RWPE1 (cell line): ENCODE results near the gene KRTAP5-11.
"Not testable (repeated sequence)": the region's sequence is repeated elsewhere in the genome, so short reads cannot be mapped to it uniquely, and the experiment has no call there.

Source experiments
- CTCF ChIA-PET: fragments of 350-600 bp; sonication (Branson Sonifier 250); formaldehyde crosslinking; extraction: SDS; loops from one replicate; lab custom pipeline; 2021; lab: Yijun Ruan, JAX
- POLR2A ChIA-PET: fragments of 400-600 bp; formaldehyde crosslinking; extraction: SDS; loops from one replicate; lab custom pipeline; 2020; ENCODE audit warnings: antibody characterized with exemption; ENCODE audit not compliant: low non-redundant PET; lab: Yijun Ruan, JAX
- DNase-seq: peaks from one replicate; pipeline ENCODE4 v3.0.0; 2012; ENCODE audit warnings: low spot score
- H3K27ac ChIP-seq: fragments of 450-650 bp; 2 replicates; pipeline ENCODE4 v1.5.1; 2017
- TF ChIP-seq, protein P1 (sequence below): fragments of 450-650 bp; conservative IDR thresholded peaks from 2 replicates; pipeline ENCODE4 v1.5.1; 2017; ENCODE audit warnings: low read depth, mild to moderate bottlenecking

The KRTAP5-11 gene

DNA sequence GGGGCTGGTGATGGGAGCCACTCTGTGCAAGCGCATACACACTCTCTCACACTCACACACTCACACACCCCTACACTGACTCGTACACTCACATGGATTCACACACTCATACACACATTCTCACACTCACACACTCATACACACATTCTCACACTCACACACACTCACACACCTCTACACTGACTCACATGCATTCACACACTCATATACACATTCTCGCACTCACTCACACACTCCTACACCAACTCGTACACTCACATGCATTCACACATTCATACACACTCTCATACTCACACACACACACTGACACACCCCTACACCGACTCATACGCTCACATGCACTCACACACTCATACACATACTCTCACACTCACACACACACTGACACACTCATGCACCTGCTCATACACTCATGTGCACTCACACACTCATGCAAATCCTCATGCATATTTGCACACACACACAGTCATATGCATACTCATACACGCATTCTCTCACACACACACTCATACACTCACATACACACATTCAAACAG, 5.1 kb downstream of the KRTAP5-11 start:
- no peak overlapping the region for H3K27ac ChIP-seq
- TF ChIP-seq, protein P1, sequence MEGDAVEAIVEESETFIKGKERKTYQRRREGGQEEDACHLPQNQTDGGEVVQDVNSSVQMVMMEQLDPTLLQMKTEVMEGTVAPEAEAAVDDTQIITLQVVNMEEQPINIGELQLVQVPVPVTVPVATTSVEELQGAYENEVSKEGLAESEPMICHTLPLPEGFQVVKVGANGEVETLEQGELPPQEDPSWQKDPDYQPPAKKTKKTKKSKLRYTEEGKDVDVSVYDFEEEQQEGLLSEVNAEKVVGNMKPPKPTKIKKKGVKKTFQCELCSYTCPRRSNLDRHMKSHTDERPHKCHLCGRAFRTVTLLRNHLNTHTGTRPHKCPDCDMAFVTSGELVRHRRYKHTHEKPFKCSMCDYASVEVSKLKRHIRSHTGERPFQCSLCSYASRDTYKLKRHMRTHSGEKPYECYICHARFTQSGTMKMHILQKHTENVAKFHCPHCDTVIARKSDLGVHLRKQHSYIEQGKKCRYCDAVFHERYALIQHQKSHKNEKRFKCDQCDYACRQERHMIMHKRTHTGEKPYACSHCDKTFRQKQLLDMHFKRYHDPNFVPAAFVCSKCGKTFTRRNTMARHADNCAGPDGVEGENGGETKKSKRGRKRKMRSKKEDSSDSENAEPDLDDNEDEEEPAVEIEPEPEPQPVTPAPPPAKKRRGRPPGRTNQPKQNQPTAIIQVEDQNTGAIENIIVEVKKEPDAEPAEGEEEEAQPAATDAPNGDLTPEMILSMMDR: no peak
- CTCF ChIA-PET: no interaction called here
- POLR2A ChIA-PET: no interaction called here
- DNase-seq: no peak

GRCh38 chr11:71576688-71577465, 5.8 kb downstream of the KRTAP5-11 start:
- DNase-seq, H3K27ac ChIP-seq, CTCF ChIA-PET, POLR2A ChIA-PET: not testable (repeated sequence)

- no peak overlapping the region for H3K27ac ChIP-seq
- TF ChIP-seq, protein P1: no peak
- ChIA-PET POLR2A (no interaction called here), CTCF (no interaction called here)
- no peak for DNase-seq
Observed at GRCh38 chr11:71575723-71576424, 6.8 kb downstream of the KRTAP5-11 start.

DNA sequence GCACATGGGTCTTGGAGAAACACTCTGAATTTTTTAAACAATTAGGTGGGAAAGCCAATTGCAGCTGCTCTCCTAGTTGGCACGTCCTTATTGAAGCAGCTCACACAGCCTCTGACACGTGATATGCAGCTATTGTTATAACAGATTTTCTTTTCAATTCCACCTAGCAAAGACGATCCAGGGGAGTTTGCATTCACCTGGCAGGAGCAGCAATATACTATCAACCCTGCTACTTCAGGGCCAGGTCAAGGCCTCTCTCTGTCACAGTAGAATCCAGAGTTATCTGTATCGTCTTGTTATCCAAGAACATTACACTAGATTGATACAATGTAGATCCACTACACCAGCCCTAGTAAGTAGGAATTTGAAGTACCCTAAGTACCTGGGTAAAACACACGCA, 8.3 kb downstream of the KRTAP5-11 start:
- no peak for DNase-seq
- no peak overlapping the region for H3K27ac ChIP-seq
- ChIA-PET CTCF (no interaction called here), POLR2A (no interaction called here)
- TF ChIP-seq, protein P1: no peak

DNA sequence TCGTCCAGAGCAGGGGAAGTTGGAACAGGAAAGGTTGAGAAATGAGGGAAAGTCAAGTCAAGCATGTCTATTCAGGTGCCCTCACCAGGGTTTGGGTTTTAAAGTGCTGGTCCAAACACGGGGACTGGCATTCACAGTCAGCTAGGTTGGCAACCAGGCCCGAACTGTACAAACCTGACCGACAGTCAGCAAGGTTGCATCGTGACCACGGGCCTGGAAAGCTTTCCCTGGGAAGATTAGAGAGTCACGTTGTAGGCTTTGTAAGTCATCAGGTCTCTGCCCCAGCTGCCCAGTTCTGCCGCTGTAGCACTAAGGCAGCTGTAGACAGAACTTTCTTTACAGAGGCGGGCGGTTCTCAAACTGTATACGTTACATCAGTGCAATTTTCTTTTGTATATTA, 9.9 kb downstream of the KRTAP5-11 start:
- ChIA-PET CTCF (no interaction called here), POLR2A (no interaction called here)
- no peak overlapping the region for H3K27ac ChIP-seq
- TF ChIP-seq, protein P1: no peak
- no peak for DNase-seq

DNA sequence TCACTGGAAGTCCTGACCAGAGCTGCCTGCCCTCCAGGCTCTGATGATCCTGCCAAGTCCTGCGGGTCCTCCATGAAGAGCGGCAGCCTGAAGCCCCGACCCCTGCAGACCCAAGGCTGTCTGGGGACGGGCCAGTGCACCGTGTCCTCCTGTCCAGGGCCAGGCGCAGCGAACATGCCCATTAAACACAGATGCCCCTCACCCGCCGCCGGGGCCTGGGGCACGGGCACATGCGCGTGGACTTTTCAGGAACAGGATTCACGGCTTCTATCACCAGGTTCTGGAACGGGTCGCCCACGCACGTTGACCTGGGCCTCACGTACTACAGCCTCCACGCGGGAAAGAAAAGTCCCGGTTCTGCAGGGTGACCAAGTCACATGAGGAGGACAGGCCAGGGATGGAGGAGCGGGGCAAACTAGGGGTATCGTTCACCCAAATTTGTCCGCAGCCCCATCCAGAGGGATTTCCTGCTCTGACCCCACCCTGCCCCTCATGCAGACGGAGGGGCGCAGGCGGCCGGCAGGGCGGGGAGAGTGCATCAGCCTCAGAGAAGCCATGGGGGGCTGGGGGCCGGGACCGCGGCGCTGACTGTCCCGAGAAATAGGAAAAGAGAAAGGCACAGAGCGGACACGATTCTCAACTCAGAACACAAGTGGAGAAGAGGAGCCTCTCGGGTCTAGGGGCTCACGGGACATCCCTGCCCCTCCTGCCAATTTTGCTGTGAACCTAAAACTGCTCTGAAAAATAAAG, 11.4 kb downstream of the KRTAP5-11 start:
- CTCF ChIA-PET, POLR2A ChIA-PET, DNase-seq, H3K27ac ChIP-seq: not testable (repeated sequence)

- ChIA-PET CTCF (interaction anchor here (0.7 kb wide), 1 partner anchor 1416 kb away, joined by 3 read pairs; no protein-coding TSS in a partner anchor), POLR2A (no interaction called here)
- no peak for DNase-seq
- H3K27ac ChIP-seq: no peak overlapping the region
- TF ChIP-seq, protein P1: no peak
Observed at GRCh38 chr11:71568704-71569349, 13.8 kb downstream of the KRTAP5-11 start.

DNA sequence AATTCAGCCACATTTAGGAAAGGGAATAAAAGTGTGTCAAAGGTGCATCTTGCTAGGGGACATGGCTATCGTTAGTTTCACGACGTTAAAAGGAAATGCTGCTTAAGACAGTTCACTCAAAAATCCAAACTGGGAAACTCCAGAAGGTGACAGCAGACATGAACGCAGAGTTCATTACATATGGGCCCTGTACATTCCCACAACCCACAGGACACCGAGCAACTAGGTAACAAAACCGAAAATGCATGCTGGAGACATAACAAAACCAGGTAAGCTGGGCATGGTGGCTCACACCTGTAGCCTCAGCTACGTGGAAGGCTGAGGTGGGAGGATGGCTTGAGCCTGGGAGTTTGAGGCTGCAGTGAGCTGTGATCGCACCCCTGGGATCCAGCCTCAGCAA, 15.0 kb downstream of the KRTAP5-11 start:
- DNase-seq, H3K27ac ChIP-seq, CTCF ChIA-PET, POLR2A ChIA-PET: not testable (repeated sequence)

DNA sequence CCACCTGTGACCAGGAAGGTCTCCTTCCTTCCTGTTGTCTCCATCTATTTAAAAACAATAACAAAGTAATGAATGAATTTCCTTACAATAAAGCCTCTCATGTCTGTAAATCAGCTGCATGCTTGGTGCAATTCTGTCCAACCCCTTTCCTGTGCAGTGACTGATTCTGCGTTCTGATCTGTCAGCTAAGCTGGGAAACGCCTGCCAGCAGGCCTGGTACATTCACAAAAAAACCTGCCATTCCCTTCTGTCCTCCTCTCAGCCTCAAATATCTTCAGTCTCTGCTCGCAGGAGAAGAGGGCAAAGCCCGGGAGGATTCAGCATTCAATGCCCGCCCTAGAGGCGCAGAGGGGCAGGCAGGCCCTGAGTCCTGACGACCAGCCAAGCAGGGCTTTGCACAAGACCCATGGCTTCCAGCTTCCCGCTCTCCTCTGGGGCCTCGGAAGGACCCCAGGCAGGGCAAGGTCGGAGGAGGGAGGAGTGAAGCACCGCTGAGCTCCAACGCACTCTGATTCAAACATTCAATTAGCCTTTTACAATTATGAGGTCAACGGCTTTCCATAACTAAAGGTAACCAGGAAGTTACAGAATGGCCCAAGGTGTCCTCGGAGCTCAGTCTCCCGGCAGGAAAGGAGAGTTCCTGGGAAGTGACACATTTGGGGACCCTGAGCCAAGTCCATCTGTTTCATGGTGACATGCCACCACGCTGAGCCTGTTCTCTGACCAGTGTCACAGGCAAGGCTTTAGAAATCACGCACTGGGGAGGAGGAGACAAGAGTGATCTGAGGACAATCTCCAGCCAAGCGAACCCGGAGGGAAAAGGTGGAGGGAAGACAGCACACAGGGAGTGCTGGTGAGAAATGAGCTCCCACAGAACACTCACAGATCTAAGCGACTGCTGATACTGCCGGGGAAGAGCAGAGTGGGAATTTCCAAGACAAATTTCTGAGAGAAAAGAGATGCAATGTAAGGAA, 15.8 kb downstream of the KRTAP5-11 start:
- POLR2A ChIA-PET, H3K27ac ChIP-seq, DNase-seq: not testable (repeated sequence)
- CTCF ChIA-PET: interaction anchor here (0.6 kb wide), 1 partner anchor 322 kb away, joined by 4 read pairs; no protein-coding TSS in a partner anchor
